IPS-NIHi7 (cell line): ENCODE results near the gene KDM4B.

Source experiments
- DNase-seq: peaks from one replicate; pipeline ENCODE4 v3.0.0; 2012; ENCODE audit warnings: mixed read lengths; ENCODE audit errors: extremely low spot score

The KDM4B gene

GRCh38 chr19:5048727-5049553, 80.0 kb downstream of the KDM4B start:
- peak; percentile 45 for DNase-seq

- no peak for DNase-seq
These were observed 80.6 kb downstream of the KDM4B start for GRCh38 chr19:5049561-5049960.

- DNase-seq, result no peak
These were observed 81.2 kb downstream of the KDM4B start for GRCh38 chr19:5050067-5050656.

GRCh38 chr19:5050905-5051304, 82.0 kb downstream of the KDM4B start:
- DNase-seq, result no peak

- no peak for DNase-seq
These were observed 82.7 kb downstream of the KDM4B start for GRCh38 chr19:5051619-5052018.

GRCh38 chr19:5052515-5052914, 83.6 kb downstream of the KDM4B start:
- DNase-seq, result peak; percentile 53

GRCh38 chr19:5052945-5053485, 84.1 kb downstream of the KDM4B start:
- no peak for DNase-seq

- DNase-seq, result no peak
These were observed 84.7 kb downstream of the KDM4B start for GRCh38 chr19:5053661-5054060.

GRCh38 chr19:5054551-5055456, 85.9 kb downstream of the KDM4B start:
- no peak for DNase-seq

GRCh38 chr19:5055457-5055776, 86.5 kb downstream of the KDM4B start:
- DNase-seq, result no peak

GRCh38 chr19:5057860-5058259, 88.9 kb downstream of the KDM4B start:
- peak; percentile 79 for DNase-seq

GRCh38 chr19:5058521-5059212, 89.8 kb downstream of the KDM4B start:
- no peak for DNase-seq

GRCh38 chr19:5059213-5059574, 90.3 kb downstream of the KDM4B start:
- DNase-seq, result no peak

GRCh38 chr19:5059793-5060192, 90.9 kb downstream of the KDM4B start:
- no peak for DNase-seq

- no peak for DNase-seq
These were observed 93.3 kb downstream of the KDM4B start for GRCh38 chr19:5062195-5062594.

GRCh38 chr19:5062799-5063198, 93.9 kb downstream of the KDM4B start:
- DNase-seq, result no peak

- DNase-seq, result no peak
These were observed 95.1 kb downstream of the KDM4B start for GRCh38 chr19:5063873-5064645.

- no peak for DNase-seq
These were observed 96.0 kb downstream of the KDM4B start for GRCh38 chr19:5064896-5065295.

- no peak for DNase-seq
These were observed 96.8 kb downstream of the KDM4B start for GRCh38 chr19:5065663-5066093.

- DNase-seq, result no peak
These were observed 97.9 kb downstream of the KDM4B start for GRCh38 chr19:5066768-5067167.

- no peak for DNase-seq
These were observed 98.8 kb downstream of the KDM4B start for GRCh38 chr19:5067678-5068077.
